ENCODE results near the gene RTN4R. TPM values are rescaled to one million over a fixed set of nuclear protein-coding genes. Genes with fewer than 3 reads are reported as not detected.

RTN4R gene
- total and polyA plus RNA-seq, 2 of the 8 experiments (the other 6 are each of a cell fraction or from before 2014, with no cell fraction given): 21.8 to 41.3 TPM

DNA sequence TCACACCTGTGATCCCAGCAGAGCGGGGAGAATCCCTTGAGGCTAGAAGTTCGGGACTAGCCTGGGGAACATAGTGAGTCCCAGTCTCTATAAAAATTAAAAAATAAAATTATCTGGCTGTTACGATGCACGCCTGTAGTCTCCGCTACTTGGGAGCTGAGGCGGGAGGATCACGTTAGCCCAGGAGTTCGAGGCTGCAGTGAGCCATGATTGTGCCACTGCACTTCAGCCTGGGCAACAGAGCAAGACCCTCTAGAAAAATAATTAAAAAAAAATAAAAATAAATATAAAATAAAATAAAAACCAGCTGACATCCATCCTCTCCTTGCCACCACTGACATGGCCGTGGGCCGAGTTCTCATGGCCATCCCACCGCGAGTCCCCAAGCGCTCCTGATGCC is 7.7 kb upstream of the RTN4R start:
- Histone ChIP-seq H4K20me1 (replicated peaks in 1 of 2; ENCODE audit: control insufficient read depth in 1 of 2, insufficient read depth in 2 of 2, low read length in 2 of 2) (no peaks in the 10 kb centered on the region), H2BK12ac (ENCODE audit: low read depth, low read length) (no peak overlapping the region), H4K8ac (ENCODE audit: extremely low read depth, insufficient read depth, low read length) (no peak overlapping the region), H4K91ac (replicated peaks; ENCODE audit: insufficient read length, low read length) (no peak overlapping the region), H3K27me3 (replicated peaks in 1 of 4; ENCODE audit: control insufficient read depth in 3 of 4, extremely low read depth in 1 of 4, insufficient read depth in 3 of 4, low read length in 3 of 4) (no peaks in the 10 kb centered on the region; a peak in 1 of 7 replicates), H2AFZ (ENCODE audit: low read length) (no peak overlapping the region), H2AK5ac (ENCODE audit: low read depth, low read length) (no peak overlapping the region), H3K79me2 (ENCODE audit: control insufficient read depth in 1 of 2, insufficient read depth in 2 of 2, low read length in 2 of 2) (no peaks in the 10 kb centered on the region), H3K23ac (ENCODE audit: insufficient read length) (no peak overlapping the region), H3K4me2 (ENCODE audit: insufficient read depth in 1 of 2, low read depth in 2 of 2, low read length in 2 of 2) (no peak overlapping the region), H4K5ac (ENCODE audit: insufficient read length, low read depth, low read length) (no peak overlapping the region), H3K9ac (replicated peaks in 1 of 4; ENCODE audit: extremely low read depth in 1 of 4, low read depth in 3 of 4, low read length in 3 of 4) (no peak overlapping the region), H3K27ac (ENCODE audit: low read depth, low read length) (no peak overlapping the region), H3K4me3 (ENCODE audit: extremely low read depth in 1 of 4, insufficient read depth in 2 of 4, low read depth in 3 of 4, low read length in 4 of 4) (no peak overlapping the region), H2BK5ac (ENCODE audit: low read depth, low read length) (no peak overlapping the region), H3K4me1 (replicated peaks in 1 of 4; ENCODE audit: control insufficient read depth in 3 of 4, insufficient read depth in 4 of 4, low read length in 3 of 4) (no peaks in the 10 kb centered on the region), H3K18ac (ENCODE audit: extremely low read depth, low read length) (no peak overlapping the region), H3K14ac (ENCODE audit: insufficient read length) (no peak overlapping the region), H3K36me3 (ENCODE audit: control insufficient read depth in 2 of 4, insufficient read depth in 4 of 4, low read length in 3 of 4) (no peaks in the 10 kb centered on the region), H3K56ac (replicated peaks; ENCODE audit: insufficient read length, low read depth, low read length) (no peak overlapping the region), H3K23me2 (ENCODE audit: low read depth, low read length) (no peaks in the 10 kb centered on the region), H3K79me1 (ENCODE audit: low read depth, low read length) (no peaks in the 10 kb centered on the region), H2BK15ac (ENCODE audit: low read length) (no peak overlapping the region), H3K9me3 (ENCODE audit: insufficient read depth in 2 of 2, low read depth in 1 of 2, low read length in 1 of 2) (no peaks in the 10 kb centered on the region), H3K4ac (replicated peaks; ENCODE audit: insufficient read length, low read depth, low read length) (no peak overlapping the region), H2BK20ac (ENCODE audit: low read length) (no peak overlapping the region), H2BK120ac (replicated peaks; ENCODE audit: low read depth, low read length) (no peak overlapping the region)
- POLR2A ChIA-PET (ENCODE audit: partially characterized antibody): interaction anchor here (1.2 kb wide), 1 partner anchor 159 kb away, joined by 3 read pairs; the partner anchor contains the start of gene TRMT2A
- CTCF ChIA-PET (ENCODE audit: partially characterized antibody): interaction anchor here (0.8 to 1.6 kb wide), 3 partner anchors 41 to 119 kb away, joined by 3 to 7 read pairs (median 4); no protein-coding TSS in a partner anchor
- DNase-seq (ENCODE audit: low read depth in 1 of 2, low spot score in 2 of 2): no peak
- WGBS, 2 experiments (ENCODE audit: extremely low coverage in 1 of 2, insufficient coverage in 1 of 2, insufficient read length in 1 of 2, insufficient replicate concordance in 2 of 2, low coverage in 1 of 2, low lambda C conversion rate in 2 of 2, missing lambda C conversion rate in 1 of 2): 93% methylated on average over 13 of the region's 13 CpGs; no CpG with 5 or more reads in 1 of the 2 experiments
- TF ChIP-seq, protein P1, sequence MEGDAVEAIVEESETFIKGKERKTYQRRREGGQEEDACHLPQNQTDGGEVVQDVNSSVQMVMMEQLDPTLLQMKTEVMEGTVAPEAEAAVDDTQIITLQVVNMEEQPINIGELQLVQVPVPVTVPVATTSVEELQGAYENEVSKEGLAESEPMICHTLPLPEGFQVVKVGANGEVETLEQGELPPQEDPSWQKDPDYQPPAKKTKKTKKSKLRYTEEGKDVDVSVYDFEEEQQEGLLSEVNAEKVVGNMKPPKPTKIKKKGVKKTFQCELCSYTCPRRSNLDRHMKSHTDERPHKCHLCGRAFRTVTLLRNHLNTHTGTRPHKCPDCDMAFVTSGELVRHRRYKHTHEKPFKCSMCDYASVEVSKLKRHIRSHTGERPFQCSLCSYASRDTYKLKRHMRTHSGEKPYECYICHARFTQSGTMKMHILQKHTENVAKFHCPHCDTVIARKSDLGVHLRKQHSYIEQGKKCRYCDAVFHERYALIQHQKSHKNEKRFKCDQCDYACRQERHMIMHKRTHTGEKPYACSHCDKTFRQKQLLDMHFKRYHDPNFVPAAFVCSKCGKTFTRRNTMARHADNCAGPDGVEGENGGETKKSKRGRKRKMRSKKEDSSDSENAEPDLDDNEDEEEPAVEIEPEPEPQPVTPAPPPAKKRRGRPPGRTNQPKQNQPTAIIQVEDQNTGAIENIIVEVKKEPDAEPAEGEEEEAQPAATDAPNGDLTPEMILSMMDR (IDR thresholded peaks at IDR 0.05; ENCODE audit: control extremely low read depth in 1 of 3, insufficient read depth in 1 of 3, low read depth in 1 of 3, low read length in 3 of 3): no peak
- TF ChIP-seq BACH1 (IDR thresholded peaks at IDR 0.05; ENCODE audit: low read length) (no peak), RXRA (IDR thresholded peaks at IDR 0.05; ENCODE audit: insufficient read depth, low read depth, low read length) (no peak), SP2 (IDR thresholded peaks at IDR 0.05; ENCODE audit: low read length) (no peak), EZH2 (IDR thresholded peaks at IDR 0.05; ENCODE audit: low read depth, low read length, severe bottlenecking) (no peak), KDM5A (IDR thresholded peaks at IDR 0.05; ENCODE audit: low read length) (no peak)
- TF ChIP-seq, protein P2, sequence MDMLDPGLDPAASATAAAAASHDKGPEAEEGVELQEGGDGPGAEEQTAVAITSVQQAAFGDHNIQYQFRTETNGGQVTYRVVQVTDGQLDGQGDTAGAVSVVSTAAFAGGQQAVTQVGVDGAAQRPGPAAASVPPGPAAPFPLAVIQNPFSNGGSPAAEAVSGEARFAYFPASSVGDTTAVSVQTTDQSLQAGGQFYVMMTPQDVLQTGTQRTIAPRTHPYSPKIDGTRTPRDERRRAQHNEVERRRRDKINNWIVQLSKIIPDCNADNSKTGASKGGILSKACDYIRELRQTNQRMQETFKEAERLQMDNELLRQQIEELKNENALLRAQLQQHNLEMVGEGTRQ (IDR thresholded peaks at IDR 0.05; ENCODE audit: low read length): no peak
- no peak for FAIRE-seq

Measured in H1 (cell line).